Measurements from ENCODE around the gene CTNND1.

DNA sequence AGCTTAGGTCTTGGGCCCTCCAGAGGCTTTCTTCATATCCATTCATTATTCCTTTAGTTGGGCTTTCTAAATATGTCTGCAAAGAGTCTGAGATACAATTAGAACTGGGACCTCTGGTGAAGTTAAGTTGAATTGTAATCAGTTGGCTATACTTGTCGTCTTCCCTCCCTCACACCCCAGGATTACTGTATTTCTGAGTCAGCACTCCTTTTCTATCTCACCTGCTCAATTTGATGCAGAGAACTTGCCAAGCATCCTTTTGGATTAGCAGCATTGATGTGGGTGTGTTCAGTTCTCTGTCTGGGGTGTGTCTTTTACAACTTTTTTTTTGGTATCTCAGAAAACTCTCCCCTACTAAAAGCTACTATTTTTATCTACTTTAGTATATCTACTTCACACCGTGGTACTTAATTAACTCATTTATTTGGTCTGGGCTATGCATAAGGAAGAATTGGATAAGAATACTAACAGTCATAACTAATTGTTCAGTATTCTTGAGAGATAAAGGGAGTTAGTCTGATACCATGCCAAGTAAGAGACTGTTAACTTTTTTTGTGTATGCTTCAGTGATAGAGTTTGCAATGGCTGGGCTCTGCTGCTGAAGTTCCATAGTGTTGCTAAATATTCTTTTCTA is 15.1 kb downstream of the CTNND1 start:
- no peak for TF ChIP-seq EZH2phosphoT487 (IDR thresholded peaks at IDR 0.05; ENCODE audit: insufficient read depth, low read depth)
- TF ChIP-seq EZH2 (IDR thresholded peaks at IDR 0.05; ENCODE audit: insufficient read depth, poor library complexity, severe bottlenecking) = no peak

All from GM23248 (cell line).